Natural killer cell (primary cell): Measurements from ENCODE around the gene CSNK2A3. TPM values are rescaled to one million over a fixed set of nuclear protein-coding genes. Genes with fewer than 3 reads are reported as not detected.

Source experiments
- ATAC-seq, 3 donors: fragments of 150-1000 bp in 2 of 3; fragments of 200-7000 bp in 1 of 3; cut with Tn5 transposase; 1 replicate in 1 of 3; 2 replicates in 2 of 3; pipeline ENCODE4 v1.10.0; 2021; ENCODE audit warnings: mild to moderate bottlenecking in 2 of 3, moderate library complexity in 2 of 3
- DNase-seq, 2 donors: peaks; one replicate each; pipeline versions ENCODE4 v3.0.0 to v3.0.0-alpha.2; 2013 to 2021; ENCODE audit warnings: mixed read lengths in 1 of 2
- H3K27ac ChIP-seq: one replicate; pipeline ENCODE4 v1.5.1; 2013; ENCODE audit warnings: mild to moderate bottlenecking, low read length
- H3K27me3 ChIP-seq: one replicate; pipeline ENCODE4 v1.6.1; 2013; ENCODE audit warnings: low read length; ENCODE audit not compliant: control insufficient read depth, insufficient read depth
- H3K36me3 ChIP-seq: one replicate; pipeline ENCODE4 v1.6.1; 2013; ENCODE audit warnings: low read length; ENCODE audit not compliant: control insufficient read depth, insufficient read depth
- H3K4me1 ChIP-seq: one replicate; pipeline ENCODE4 v1.6.1; 2013; ENCODE audit warnings: low read length; ENCODE audit not compliant: control insufficient read depth, insufficient read depth
- H3K4me3 ChIP-seq: one replicate; pipeline ENCODE4 v1.5.1; 2013; ENCODE audit warnings: low read length
- H3K9me3 ChIP-seq: one replicate; pipeline ENCODE4 v1.6.1; 2013; ENCODE audit warnings: low read length; ENCODE audit not compliant: control insufficient read depth, insufficient read depth
- H3K27ac Mint-ChIP-seq, 2 donors: one replicate each; pipeline ENCODE4 v1.8.0; 2022; ENCODE audit warnings: mild to moderate bottlenecking in 2 of 2, mixed read lengths in 2 of 2, moderate library complexity in 1 of 2
- H3K27me3 Mint-ChIP-seq, 2 donors: one replicate each; pipeline ENCODE4 v1.8.0; 2022; ENCODE audit warnings: low read depth in 2 of 2, mixed read lengths in 2 of 2
- H3K36me3 Mint-ChIP-seq: one replicate; pipeline ENCODE4 v1.8.0; 2022; ENCODE audit warnings: mixed read lengths
- H3K4me1 Mint-ChIP-seq, 2 donors: one replicate each; pipeline ENCODE4 v1.8.0; 2022; ENCODE audit warnings: mixed read lengths in 2 of 2
- H3K4me3 Mint-ChIP-seq: one replicate; pipeline ENCODE4 v1.8.0; 2022; ENCODE audit warnings: mild to moderate bottlenecking, moderate library complexity, mixed read lengths
- H3K9me3 Mint-ChIP-seq, 2 donors: one replicate each; pipeline ENCODE4 v1.8.0; 2022; ENCODE audit warnings: mixed read lengths in 2 of 2
- WGBS: methylation state at CpG from one replicate; pipeline ENCODE4 v1.1.7; 2013; ENCODE audit warnings: missing lambda C conversion rate; ENCODE audit not compliant: insufficient coverage; 5-methylcytosine and 5-hydroxymethylcytosine counted together
- intact Hi-C: fragments of 100-400 bp; cut with micrococcal nuclease; formaldehyde crosslinking; loops from one replicate; pipeline ENCODE4 v1.14.2; 2022
- total RNA-seq, 4 donors: library from RNA; stranded (reverse); fragments of 120-200 nt in 1 of 4; gene quantifications; one replicate each; pipeline versions ENCODE4 v1.2.3 to v1.2.4, GENCODE V29; 2013 to 2022
- TF ChIP-seq, protein P1 (sequence below): fragments of 200-600 bp; IDR thresholded peaks from one replicate; pipeline ENCODE4 v1.8.0; 2022; ENCODE audit warnings: antibody characterized with exemption

CSNK2A3 gene
- total RNA-seq, 3 donors from 2014 or later (not counting 1 experiment from before 2014, with no cell fraction given) = 0.33 to 1.1 TPM; not detected in 1

DNA sequence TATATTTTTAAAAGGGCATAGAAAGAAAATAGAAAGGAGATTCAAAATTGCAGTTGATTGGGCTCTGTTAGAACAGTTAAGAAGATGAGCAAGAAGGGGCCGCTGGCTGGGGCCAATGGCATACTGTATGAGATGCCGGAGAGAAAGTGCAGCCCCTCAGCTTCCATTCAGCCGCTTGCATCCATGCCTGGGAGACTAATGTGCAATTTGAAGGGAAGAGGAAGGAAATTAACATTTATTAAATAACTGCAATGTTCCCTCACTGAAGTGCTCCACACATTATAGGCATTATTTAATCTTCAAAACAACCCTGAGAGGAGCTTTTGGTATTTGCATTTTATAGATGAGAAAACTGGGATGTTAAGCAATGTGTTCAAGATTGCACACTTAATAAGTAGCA, 44.7 kb upstream of the CSNK2A3 start:
- H3K4me1 Mint-ChIP-seq = no peaks in the 10 kb centered on the region
- H3K4me3 Mint-ChIP-seq = no peak overlapping the region
- 68% methylated on average over 3 of the region's 3 CpGs for WGBS
- H3K9me3 ChIP-seq = no peaks in the 10 kb centered on the region
- no peak overlapping the region for H3K27ac ChIP-seq
- TF ChIP-seq, protein P1, sequence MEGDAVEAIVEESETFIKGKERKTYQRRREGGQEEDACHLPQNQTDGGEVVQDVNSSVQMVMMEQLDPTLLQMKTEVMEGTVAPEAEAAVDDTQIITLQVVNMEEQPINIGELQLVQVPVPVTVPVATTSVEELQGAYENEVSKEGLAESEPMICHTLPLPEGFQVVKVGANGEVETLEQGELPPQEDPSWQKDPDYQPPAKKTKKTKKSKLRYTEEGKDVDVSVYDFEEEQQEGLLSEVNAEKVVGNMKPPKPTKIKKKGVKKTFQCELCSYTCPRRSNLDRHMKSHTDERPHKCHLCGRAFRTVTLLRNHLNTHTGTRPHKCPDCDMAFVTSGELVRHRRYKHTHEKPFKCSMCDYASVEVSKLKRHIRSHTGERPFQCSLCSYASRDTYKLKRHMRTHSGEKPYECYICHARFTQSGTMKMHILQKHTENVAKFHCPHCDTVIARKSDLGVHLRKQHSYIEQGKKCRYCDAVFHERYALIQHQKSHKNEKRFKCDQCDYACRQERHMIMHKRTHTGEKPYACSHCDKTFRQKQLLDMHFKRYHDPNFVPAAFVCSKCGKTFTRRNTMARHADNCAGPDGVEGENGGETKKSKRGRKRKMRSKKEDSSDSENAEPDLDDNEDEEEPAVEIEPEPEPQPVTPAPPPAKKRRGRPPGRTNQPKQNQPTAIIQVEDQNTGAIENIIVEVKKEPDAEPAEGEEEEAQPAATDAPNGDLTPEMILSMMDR = no peak
- no peaks in the 10 kb centered on the region for H3K9me3 Mint-ChIP-seq
- peaks cover 0 to 11% of the 10 kb centered on the region in 2 donors for H3K27me3 Mint-ChIP-seq
- intact Hi-C loops = no loop called here
- no peaks in the 10 kb centered on the region for H3K36me3 ChIP-seq
- H3K36me3 Mint-ChIP-seq = no peaks in the 10 kb centered on the region
- no peak overlapping the region for H3K27ac Mint-ChIP-seq
- ATAC-seq (no peak), DNase-seq (no peak)
- no peak overlapping the region for H3K4me3 ChIP-seq
- H3K4me1 ChIP-seq = no peaks in the 10 kb centered on the region
- H3K27me3 ChIP-seq = no peaks in the 10 kb centered on the region

GRCh38 chr11:11397036-11397415, 44.0 kb upstream of the CSNK2A3 start:
- Mint-ChIP-seq H3K9me3 (no peaks in the 10 kb centered on the region), H3K27ac (no peak overlapping the region), H3K27me3 (peaks cover 0 to 7% of the 10 kb centered on the region in 2 donors), H3K4me3 (no peak overlapping the region), H3K36me3 (no peaks in the 10 kb centered on the region), H3K4me1 (no peaks in the 10 kb centered on the region)
- H3K27me3 ChIP-seq = no peaks in the 10 kb centered on the region
- intact Hi-C loops = no loop called here
- 74% methylated on average over 2 of the region's 2 CpGs for WGBS
- no peaks in the 10 kb centered on the region for H3K4me1 ChIP-seq
- no peaks in the 10 kb centered on the region for H3K36me3 ChIP-seq
- H3K9me3 ChIP-seq = no peaks in the 10 kb centered on the region
- TF ChIP-seq, protein P1 = no peak
- no peak for DNase-seq
- no peak for ATAC-seq
- no peak overlapping the region for H3K4me3 ChIP-seq
- no peak overlapping the region for H3K27ac ChIP-seq

DNA sequence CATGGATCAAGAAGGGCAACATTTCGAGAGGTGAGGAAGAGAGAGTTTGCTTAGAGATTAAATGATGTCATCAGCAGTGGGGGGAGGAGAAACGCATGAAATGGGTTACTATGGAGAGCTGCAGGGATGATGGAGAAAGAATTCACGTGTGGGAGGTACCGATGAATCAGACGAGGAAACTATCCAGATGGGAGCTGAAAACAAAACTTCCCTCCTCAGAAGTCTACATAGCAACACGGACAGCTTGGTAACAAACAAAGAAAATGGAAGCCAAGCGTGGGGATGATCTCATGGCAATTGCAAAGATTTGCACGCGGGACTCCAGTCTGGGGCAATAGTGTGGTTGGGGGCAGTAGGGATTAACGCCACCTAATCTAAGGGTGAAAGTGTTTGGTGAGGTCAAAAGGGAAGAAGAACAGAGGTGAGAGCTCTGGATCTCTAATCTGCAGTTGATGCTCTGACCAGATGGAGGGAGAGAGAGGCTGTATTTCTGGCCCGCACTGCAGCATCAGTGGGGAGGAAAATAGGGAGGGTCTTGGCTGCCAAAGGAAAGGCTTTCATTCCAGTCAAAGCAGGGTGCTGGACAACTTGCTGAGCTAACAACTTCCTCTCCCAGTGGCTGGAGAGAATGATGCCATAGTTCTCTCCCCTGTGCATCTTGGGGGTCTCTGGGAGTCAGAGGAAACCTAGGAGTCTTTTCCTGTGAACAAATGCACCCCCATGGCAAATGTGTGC, 43.4 kb upstream of the CSNK2A3 start:
- Mint-ChIP-seq H3K27me3 (peaks cover 0 to 7% of the 10 kb centered on the region in 2 donors), H3K4me1 (no peaks in the 10 kb centered on the region), H3K27ac (no peak overlapping the region), H3K4me3 (no peak overlapping the region), H3K36me3 (no peaks in the 10 kb centered on the region), H3K9me3 (no peaks in the 10 kb centered on the region)
- H3K4me1 ChIP-seq = no peaks in the 10 kb centered on the region
- intact Hi-C loops = no loop called here
- no peaks in the 10 kb centered on the region for H3K27me3 ChIP-seq
- no peak overlapping the region for H3K27ac ChIP-seq
- no peak for ATAC-seq
- WGBS = 71% methylated on average over 11 of the region's 11 CpGs
- DNase-seq = no peak
- no peaks in the 10 kb centered on the region for H3K36me3 ChIP-seq
- H3K4me3 ChIP-seq = no peak overlapping the region
- no peaks in the 10 kb centered on the region for H3K9me3 ChIP-seq
- TF ChIP-seq, protein P1 = no peak

DNA sequence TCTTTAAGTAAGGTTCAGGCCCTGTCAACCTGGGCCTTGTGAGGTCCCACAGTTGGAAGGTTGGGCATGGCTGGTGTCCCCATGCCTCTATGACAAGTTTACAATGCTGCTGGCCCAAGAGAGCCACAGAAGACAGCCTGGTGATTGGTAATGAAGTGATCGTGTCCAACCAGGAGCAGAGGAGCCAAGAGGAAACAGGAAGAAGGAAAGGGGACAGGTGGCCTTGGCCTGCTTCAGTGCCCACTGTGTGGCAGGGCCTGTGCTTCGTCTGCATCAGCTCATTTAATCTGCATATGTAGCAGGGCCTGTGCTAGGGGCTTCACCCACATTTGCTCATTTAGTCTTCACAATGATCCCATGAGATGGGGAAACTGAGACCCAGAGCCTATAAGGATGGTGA, 42.1 kb upstream of the CSNK2A3 start:
- WGBS = 73% methylated on average over 2 of the region's 2 CpGs
- H3K4me1 ChIP-seq = no peaks in the 10 kb centered on the region

More for the DNA sequence above, 42.1 kb upstream of the CSNK2A3 start:
- H3K27me3 Mint-ChIP-seq = peaks cover 0 to 7% of the 10 kb centered on the region in 2 donors
- Histone ChIP-seq H3K4me3 (no peak overlapping the region), H3K9me3 (no peaks in the 10 kb centered on the region), H3K27ac (no peak overlapping the region), H3K27me3 (no peaks in the 10 kb centered on the region), H3K36me3 (no peaks in the 10 kb centered on the region)
- ATAC-seq (no peak), DNase-seq (no peak)
- H3K4me1 Mint-ChIP-seq = no peaks in the 10 kb centered on the region
- TF ChIP-seq, protein P1 = no peak
- no peaks in the 10 kb centered on the region for H3K9me3 Mint-ChIP-seq
- no peak overlapping the region for H3K27ac Mint-ChIP-seq
- no peak overlapping the region for H3K4me3 Mint-ChIP-seq
- no peaks in the 10 kb centered on the region for H3K36me3 Mint-ChIP-seq
- intact Hi-C loops = no loop called here
